IPS DF 6.9 (cell line): ENCODE measurements around the gene NEDD4L.

Experiments
- DNase-seq: peaks from one replicate; pipeline ENCODE4 v3.0.0-alpha.2; 2013; ENCODE audit warnings: low read depth, low spot score
- H3K27ac ChIP-seq: one replicate; pipeline ENCODE4 v1.5.1; 2013; ENCODE audit warnings: low read length, control low read depth
- H3K27me3 ChIP-seq: 2 replicates; pipeline ENCODE4 v1.6.1; 2013; ENCODE audit warnings: mild to moderate bottlenecking, low read length; ENCODE audit not compliant: control insufficient read depth, insufficient read depth
- H3K36me3 ChIP-seq: 2 replicates; pipeline ENCODE4 v1.6.1; 2013; ENCODE audit warnings: low read length; ENCODE audit not compliant: control insufficient read depth, insufficient read depth
- H3K4me1 ChIP-seq: 2 replicates; pipeline ENCODE4 v1.6.1; 2013; ENCODE audit warnings: low read length; ENCODE audit not compliant: control insufficient read depth, insufficient read depth
- H3K4me3 ChIP-seq: 2 replicates; pipeline ENCODE4 v1.5.1; 2013; ENCODE audit warnings: mild to moderate bottlenecking, low read length
- H3K9me3 ChIP-seq: 2 replicates; pipeline ENCODE4 v1.6.1; 2013; ENCODE audit warnings: low read length, inconsistent platforms; ENCODE audit not compliant: control insufficient read depth, insufficient read depth
- WGBS: extraction: QIAGEN DNeasy Blood & Tissue Kit; methylation state at CpG from one replicate; pipeline ENCODE4 v1.1.7; 2013; ENCODE audit warnings: mixed read lengths, missing lambda C conversion rate; ENCODE audit not compliant: insufficient read length, insufficient coverage; 5-methylcytosine and 5-hydroxymethylcytosine counted together

NEDD4L gene

DNA sequence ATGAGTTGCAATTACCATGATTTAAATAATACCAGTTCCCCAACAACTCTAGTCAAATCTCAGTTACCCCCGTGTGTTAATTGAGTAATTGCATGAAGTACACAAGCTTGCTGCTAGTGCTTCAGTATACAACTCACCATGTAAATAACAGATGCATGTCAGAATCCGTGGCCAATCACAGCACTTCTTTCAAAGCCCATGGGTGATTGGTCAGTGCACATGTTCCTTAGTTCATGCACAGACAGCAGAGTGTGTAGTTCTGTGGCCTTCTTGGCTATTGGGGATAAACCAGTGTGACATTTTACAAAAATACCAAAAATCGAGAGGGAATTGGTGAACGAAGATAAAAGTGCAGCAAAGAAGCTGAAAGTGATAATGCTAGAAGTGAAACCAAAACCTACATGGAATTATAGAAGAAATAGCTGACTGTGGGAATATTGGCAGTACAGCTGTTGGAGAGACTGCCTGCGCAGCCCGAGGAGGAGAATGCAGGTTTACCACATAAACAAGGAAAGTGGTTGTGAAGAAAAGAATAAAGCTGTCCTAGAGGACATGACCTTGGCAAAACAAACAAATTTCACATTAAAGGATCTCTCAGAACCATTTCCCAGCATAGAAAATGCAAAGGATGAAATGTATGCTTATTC lies 59.4 kb downstream of the NEDD4L start:
- no peak for DNase-seq
- no CpG with 5 or more reads among the region's 6 CpGs for WGBS
- Histone ChIP-seq H3K27ac (no peak overlapping the region), H3K27me3 (no peaks in the 10 kb centered on the region), H3K4me3 (no peak overlapping the region), H3K9me3 (no peaks in the 10 kb centered on the region), H3K4me1 (peaks cover 9% of the 10 kb centered on the region), H3K36me3 (no peaks in the 10 kb centered on the region)

DNA sequence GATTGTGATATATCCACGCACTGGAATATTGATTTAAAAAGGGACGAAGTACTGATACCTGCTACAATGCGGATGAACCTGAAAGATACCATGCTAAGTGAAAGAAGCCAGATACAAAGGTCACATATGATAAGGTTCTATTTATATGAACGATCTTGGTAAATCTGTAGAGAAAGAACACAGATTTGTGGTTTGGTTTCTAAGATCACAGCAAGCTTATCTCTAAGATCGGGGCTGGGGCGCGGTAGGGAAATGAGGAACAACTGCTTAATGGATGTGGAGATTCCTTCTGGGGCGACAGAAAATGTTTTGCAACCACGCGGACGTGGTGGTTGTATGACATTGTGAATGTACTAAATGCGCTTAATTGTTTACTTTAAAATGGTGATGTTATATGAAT lies 60.1 kb downstream of the NEDD4L start:
- no peaks in the 10 kb centered on the region for H3K36me3 ChIP-seq
- no peaks in the 10 kb centered on the region for H3K9me3 ChIP-seq
- no peak for DNase-seq
- no peak overlapping the region for H3K4me3 ChIP-seq
- WGBS = no CpG with 5 or more reads among the region's 12 CpGs
- no peak overlapping the region for H3K27ac ChIP-seq
- H3K4me1 ChIP-seq = peaks cover 9% of the 10 kb centered on the region
- H3K27me3 ChIP-seq = no peaks in the 10 kb centered on the region

DNA sequence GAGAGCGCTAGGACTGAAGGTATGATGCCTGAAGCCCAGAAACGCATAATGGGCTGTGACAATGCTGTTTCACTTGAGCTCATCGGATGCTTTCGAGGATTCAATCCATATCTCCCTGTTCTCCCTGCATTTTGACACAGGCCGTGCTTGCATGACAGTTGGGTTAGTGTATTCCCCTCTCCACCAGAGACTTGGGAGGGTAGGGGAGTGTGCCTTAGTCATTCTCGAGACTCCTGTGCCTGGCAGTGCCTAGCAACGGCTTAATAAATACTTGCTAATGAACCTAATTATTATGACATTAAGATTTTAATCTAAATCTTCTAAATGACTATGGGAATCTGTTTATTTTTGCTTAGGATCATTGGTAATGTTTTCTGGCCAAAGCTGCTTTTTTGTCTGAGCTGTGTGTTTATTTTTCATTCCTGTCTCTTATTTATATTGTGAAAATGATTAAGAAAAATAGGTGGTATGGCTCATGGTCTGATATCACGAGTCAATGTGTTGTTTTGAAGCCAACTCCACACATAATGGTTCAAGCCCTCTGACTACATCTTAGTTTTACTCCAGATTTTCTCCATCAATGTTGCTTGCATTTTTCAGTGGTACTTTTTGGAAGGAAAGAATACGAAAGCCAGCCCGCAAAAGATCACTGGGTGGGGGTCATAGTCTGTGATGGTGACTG lies 61.3 kb downstream of the NEDD4L start:
- whole genome bisulfite sequencing = no CpG with 5 or more reads among the region's 10 CpGs
- Histone ChIP-seq H3K9me3 (no peaks in the 10 kb centered on the region), H3K36me3 (no peaks in the 10 kb centered on the region), H3K27me3 (no peaks in the 10 kb centered on the region), H3K4me3 (no peak overlapping the region), H3K27ac (no peak overlapping the region), H3K4me1 (peaks cover 9% of the 10 kb centered on the region)
- DNase-seq = no peak

DNA sequence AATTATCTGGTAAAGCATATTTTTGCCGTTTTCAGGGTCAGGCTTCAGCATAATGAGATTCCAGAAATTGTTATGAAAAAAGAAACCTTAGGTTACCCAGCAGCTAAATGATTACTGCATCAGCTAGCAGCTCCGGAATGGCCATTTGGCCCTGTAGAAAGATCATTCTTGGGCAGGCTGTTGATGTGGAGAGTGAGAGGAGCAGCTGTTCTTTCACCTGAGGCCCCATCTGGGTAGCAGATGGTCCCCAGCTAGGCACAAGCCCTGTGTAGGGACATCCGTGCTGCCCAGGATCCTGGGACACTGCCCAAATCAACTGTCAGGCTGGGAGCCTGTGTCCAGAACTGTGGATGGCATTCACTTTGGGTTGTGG lies 61.8 kb downstream of the NEDD4L start:
- H3K36me3 ChIP-seq = no peaks in the 10 kb centered on the region
- no peaks in the 10 kb centered on the region for H3K9me3 ChIP-seq
- H3K4me1 ChIP-seq = peaks cover 9% of the 10 kb centered on the region
- no peak for DNase-seq
- WGBS = no CpG with 5 or more reads among the region's 3 CpGs
- no peak overlapping the region for H3K27ac ChIP-seq
- no peaks in the 10 kb centered on the region for H3K27me3 ChIP-seq
- H3K4me3 ChIP-seq = no peak overlapping the region

DNA sequence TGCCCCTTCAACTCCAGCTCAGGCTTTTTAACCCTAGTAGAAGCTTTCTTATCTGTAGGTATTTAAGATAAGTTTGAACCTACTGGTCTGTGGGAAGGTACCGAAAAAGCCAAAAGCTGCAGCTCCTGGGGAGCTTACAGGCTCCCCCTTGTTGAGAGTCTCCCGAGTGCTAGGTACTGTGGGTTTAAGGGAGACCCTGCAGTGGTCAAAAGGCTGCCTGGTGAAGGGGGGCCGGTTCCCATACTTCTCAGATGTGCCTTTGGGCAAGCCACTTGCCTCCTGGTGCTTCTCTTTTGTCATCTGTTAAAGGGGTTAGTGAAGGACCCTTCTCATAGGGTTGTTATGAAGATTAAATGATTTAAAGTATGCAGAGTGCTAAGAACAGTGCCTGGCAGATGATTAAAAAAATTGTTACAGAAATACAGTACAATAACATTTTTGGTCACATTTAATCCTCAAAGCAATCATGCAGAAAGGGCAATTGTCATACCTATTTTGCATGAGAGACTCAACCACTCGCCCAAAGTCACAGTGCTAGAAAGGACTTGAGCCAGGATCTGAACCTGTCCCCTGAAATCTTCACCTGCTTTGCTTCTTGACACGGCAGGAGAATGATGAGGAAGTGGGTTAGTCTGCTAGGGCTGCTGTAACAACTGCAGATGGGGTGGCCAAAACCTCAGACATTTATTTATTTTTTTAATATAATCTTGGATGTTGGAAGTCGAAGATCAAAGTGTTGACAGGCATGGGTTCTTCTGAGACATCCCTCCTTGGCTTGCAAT lies 62.5 kb downstream of the NEDD4L start:
- Histone ChIP-seq H3K9me3 (no peaks in the 10 kb centered on the region), H3K36me3 (no peaks in the 10 kb centered on the region), H3K27me3 (no peaks in the 10 kb centered on the region), H3K4me1 (peaks cover 7% of the 10 kb centered on the region), H3K4me3 (no peak overlapping the region), H3K27ac (no peak overlapping the region)
- no peak for DNase-seq
- WGBS = no CpG with 5 or more reads among the region's 6 CpGs

DNA sequence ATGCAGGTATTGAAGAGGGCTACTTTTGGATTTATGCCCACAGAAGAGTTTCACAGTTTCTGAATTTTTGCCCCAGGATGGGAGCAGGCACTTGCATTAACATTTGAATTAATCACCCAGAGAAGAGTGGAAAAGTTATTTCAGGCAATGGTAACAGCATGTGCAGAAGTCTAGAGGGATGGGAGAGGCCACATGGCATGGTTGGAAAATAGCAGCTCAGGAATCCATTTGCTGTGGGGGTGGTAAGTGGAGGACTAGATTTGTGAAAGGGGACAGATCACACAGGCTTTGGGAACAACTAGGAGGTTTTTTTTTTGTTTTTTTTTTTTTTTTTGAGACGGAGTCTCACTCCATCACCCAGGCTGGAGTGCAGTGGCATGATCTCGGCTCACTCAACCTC lies 65.2 kb downstream of the NEDD4L start:
- no peak overlapping the region for H3K27ac ChIP-seq
- WGBS = no CpG with 5 or more reads among the region's 2 CpGs
- no peak for DNase-seq
- peaks cover 9% of the 10 kb centered on the region for H3K4me1 ChIP-seq
- H3K36me3 ChIP-seq = no peaks in the 10 kb centered on the region
- no peaks in the 10 kb centered on the region for H3K27me3 ChIP-seq
- no peak overlapping the region for H3K4me3 ChIP-seq
- no peaks in the 10 kb centered on the region for H3K9me3 ChIP-seq

DNA sequence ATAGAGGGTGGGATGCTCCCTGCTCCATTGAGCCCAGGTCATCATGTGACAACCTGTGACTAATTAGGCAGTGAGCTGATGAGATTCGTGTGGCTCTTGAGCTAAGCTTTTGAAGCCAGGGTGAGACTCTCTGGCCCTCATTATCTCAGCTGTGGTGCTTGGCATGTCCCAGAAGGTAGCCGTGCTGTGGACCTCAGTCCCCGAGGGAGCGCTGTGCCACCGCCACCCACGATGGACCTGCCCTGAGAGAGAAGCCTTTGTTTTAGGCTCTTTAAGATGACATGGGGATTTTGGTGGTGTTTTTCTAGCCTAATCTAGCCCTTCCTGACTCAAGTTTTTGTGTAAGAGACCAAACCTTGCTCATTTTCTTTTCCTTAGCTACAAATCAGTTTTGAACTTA lies 66.4 kb downstream of the NEDD4L start:
- Histone ChIP-seq H3K9me3 (no peaks in the 10 kb centered on the region), H3K4me3 (no peak overlapping the region), H3K4me1 (peaks cover 7% of the 10 kb centered on the region), H3K27me3 (no peaks in the 10 kb centered on the region), H3K27ac (no peak overlapping the region), H3K36me3 (no peaks in the 10 kb centered on the region)
- DNase-seq = no peak
- no CpG with 5 or more reads among the region's 6 CpGs for WGBS

DNA sequence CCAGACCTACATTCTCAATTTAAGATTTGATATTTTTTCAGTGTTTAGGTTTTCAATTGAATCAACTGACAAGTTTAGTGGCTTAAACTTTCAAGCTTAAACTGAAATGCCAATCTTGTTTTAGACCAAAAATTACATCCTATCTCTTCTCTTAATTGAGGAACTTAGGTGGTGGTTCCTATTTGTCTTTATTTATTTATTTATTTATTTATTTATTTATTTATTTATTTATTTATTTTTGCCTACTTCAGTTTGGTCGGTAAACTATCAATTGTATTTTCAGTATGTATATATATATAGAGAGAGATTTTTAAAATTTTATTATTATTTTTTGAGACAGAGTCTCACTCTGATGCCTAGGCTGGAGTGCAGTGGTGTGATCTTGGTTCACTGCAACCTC lies 68.1 kb downstream of the NEDD4L start:
- H3K4me1 ChIP-seq = 0 out of 2 replicates have a peak, but pooled peaks cover 4% of the 10 kb centered on the region
- no peaks in the 10 kb centered on the region for H3K27me3 ChIP-seq
- no peaks in the 10 kb centered on the region for H3K36me3 ChIP-seq
- H3K27ac ChIP-seq = no peak overlapping the region
- H3K9me3 ChIP-seq = no peaks in the 10 kb centered on the region
- no CpG with 5 or more reads among the region's 1 CpG for WGBS
- no peak overlapping the region for H3K4me3 ChIP-seq
- no peak for DNase-seq

DNA sequence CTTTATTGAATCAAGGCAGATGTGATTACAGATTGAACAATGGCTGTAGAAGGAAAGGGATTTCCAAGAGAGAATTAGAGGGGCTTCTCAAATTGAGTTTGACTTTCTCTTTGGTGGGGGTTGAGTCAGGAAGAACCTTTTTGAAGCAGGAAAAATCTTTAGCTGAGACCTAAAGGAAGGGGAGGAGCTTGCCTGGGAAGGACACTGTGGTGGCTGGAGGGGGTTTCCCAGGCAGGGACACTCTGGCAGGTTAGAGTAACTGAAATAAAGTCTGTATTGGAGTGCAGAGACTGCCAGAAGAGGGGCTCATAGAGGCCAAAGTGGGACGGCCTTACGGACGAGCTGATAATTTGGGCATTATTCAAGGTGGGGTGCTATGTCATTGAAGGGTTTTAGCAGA lies 69.3 kb downstream of the NEDD4L start:
- Histone ChIP-seq H3K4me3 (no peak overlapping the region), H3K27ac (no peak overlapping the region), H3K9me3 (no peaks in the 10 kb centered on the region), H3K36me3 (no peaks in the 10 kb centered on the region), H3K4me1 (0 out of 2 replicates have a peak, but pooled peaks cover 4% of the 10 kb centered on the region), H3K27me3 (no peaks in the 10 kb centered on the region)
- WGBS = no CpG with 5 or more reads among the region's 3 CpGs
- no peak for DNase-seq

DNA sequence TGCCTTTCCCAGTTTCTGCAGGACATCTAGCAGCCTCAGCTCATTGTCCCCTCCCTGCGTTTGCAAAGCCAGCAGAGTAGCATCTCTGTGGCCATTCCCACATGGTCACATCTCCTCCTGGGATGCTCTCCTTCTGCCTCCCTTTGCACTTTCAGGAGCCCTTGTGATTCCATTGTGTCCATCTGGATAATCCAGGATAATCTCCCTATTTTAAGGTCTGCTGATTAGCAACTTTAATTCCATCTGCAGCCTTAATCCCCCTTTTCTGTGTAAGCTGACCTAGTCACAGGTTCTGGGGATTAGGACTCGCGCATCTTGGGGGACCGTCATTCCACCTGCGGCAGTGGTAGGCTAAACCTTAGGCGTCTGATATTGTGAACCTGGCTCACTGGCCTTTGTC lies 70.7 kb downstream of the NEDD4L start:
- no peaks in the 10 kb centered on the region for H3K36me3 ChIP-seq
- no peak for DNase-seq
- WGBS = no CpG with 5 or more reads among the region's 6 CpGs

More for the DNA sequence above, 70.7 kb downstream of the NEDD4L start:
- H3K27me3 ChIP-seq = no peaks in the 10 kb centered on the region
- no peaks in the 10 kb centered on the region for H3K9me3 ChIP-seq
- H3K4me1 ChIP-seq = 0 out of 2 replicates have a peak, but pooled peaks cover 4% of the 10 kb centered on the region
- H3K27ac ChIP-seq = no peak overlapping the region
- H3K4me3 ChIP-seq = no peak overlapping the region
